GM19099 (cell line): Measurements from ENCODE around the gene LYSET.

Experiments
- POLR2A ChIP-seq: IDR thresholded peaks from 3 replicates; pipeline ENCODE4 v1.6.1; 2011; ENCODE audit warnings: low read depth; ENCODE audit not compliant: insufficient read length; ENCODE audit errors: extremely low read depth

The LYSET gene

GRCh38 chr14:93184391-93185348 lies at the start of gene LYSET, which contains the start of gene MOAP1:
Gene LYSET (plus strand): TSS chr14:93185317. CDS start chr14:93185406, 89 bp downstream.
Gene MOAP1 (minus strand): TSS chr14:93184897. CDS start chr14:93184242, 655 bp downstream.
- TF ChIP-seq POLR2A, result peak; percentile 84

- TF ChIP-seq POLR2A, result no peak
Measured at GRCh38 chr14:93135399-93135798, 49.7 kb upstream of the LYSET start.

- no peak for TF ChIP-seq POLR2A
Measured at GRCh38 chr14:93136009-93136408, 49.1 kb upstream of the LYSET start.

- no peak for TF ChIP-seq POLR2A
Measured at GRCh38 chr14:93137864-93138263, 47.3 kb upstream of the LYSET start.

GRCh38 chr14:93142854-93143652 lies 42.1 kb upstream of the LYSET start:
- TF ChIP-seq POLR2A, result no peak

GRCh38 chr14:93146119-93146518 lies 39.0 kb upstream of the LYSET start:
- TF ChIP-seq POLR2A, result no peak

GRCh38 chr14:93148979-93149378 lies 36.1 kb upstream of the LYSET start:
- no peak for TF ChIP-seq POLR2A

GRCh38 chr14:93150227-93151208 lies 34.6 kb upstream of the LYSET start:
- TF ChIP-seq POLR2A, result no peak

GRCh38 chr14:93153121-93153520 lies 32.0 kb upstream of the LYSET start:
- TF ChIP-seq POLR2A, result no peak

GRCh38 chr14:93155667-93156066 lies 29.4 kb upstream of the LYSET start:
- no peak for TF ChIP-seq POLR2A

- TF ChIP-seq POLR2A, result no peak
Measured at GRCh38 chr14:93156693-93157369, 28.3 kb upstream of the LYSET start.

GRCh38 chr14:93160353-93160801 lies 24.7 kb upstream of the LYSET start:
- TF ChIP-seq POLR2A, result no peak

GRCh38 chr14:93161411-93161940 lies 23.6 kb upstream of the LYSET start:
- no peak for TF ChIP-seq POLR2A

GRCh38 chr14:93163564-93163963 lies 21.6 kb upstream of the LYSET start:
- TF ChIP-seq POLR2A, result no peak

- TF ChIP-seq POLR2A, result no peak
Measured at GRCh38 chr14:93171376-93171775, 13.7 kb upstream of the LYSET start.
